Esophagus squamous epithelium (tissue), 5 donors: ENCODE measurements around the gene DLST. TPM values are rescaled to one million over a fixed set of nuclear protein-coding genes. Genes with fewer than 3 reads are reported as not detected.
A peak's percentile ranks its signal among the peaks of the same experiment; 100 is the strongest.

Experiments used
- DNase-seq: peaks from one replicate; lab custom pipeline; 2025; lab: John Stamatoyannopoulos, UW
- H3K27ac ChIP-seq, 4 donors: fragments of 200-600 bp; sonication (generic); one replicate each; pipeline ENCODE4 v1.5.1; 2016 to 2019; ENCODE audit warnings: mild to moderate bottlenecking in 1 of 4
- H3K27me3 ChIP-seq, 4 donors: fragments of 200-600 bp; sonication (generic); 1 replicate in 3 of 4; 2 replicates in 1 of 4; pipeline versions ENCODE4 v1.5.1 to v1.6.0; 2017 to 2021; ENCODE audit warnings: antibody characterized with exemption in 1 of 4
- H3K36me3 ChIP-seq, 3 donors: fragments of 200-600 bp; sonication (generic); one replicate each; pipeline ENCODE4 v1.5.1; 2016 to 2019
- H3K4me1 ChIP-seq, 3 donors: fragments of 200-600 bp; sonication (generic); one replicate each; pipeline ENCODE4 v1.5.1; 2017 to 2019
- H3K4me3 ChIP-seq, 4 donors: fragments of 200-600 bp; sonication (generic); 1 replicate in 3 of 4; 2 replicates in 1 of 4; pipeline ENCODE4 v1.5.1; 2016 to 2019; ENCODE audit warnings: mild to moderate bottlenecking in 2 of 4, moderate library complexity in 1 of 4
- H3K9me3 ChIP-seq, 3 donors: fragments of 200-600 bp; sonication (generic); one replicate each; pipeline ENCODE4 v1.5.1; 2016 to 2019
- CTCF ChIP-seq, 6 experiments: fragments of 450-650 bp in 4 of 6; fragments of 200-600 bp in 2 of 6; sonication (generic) in 2 of 6; IDR thresholded peaks; one replicate each; pipeline ENCODE4 v1.5.1; 2016 to 2019; ENCODE audit warnings: antibody characterized with exemption in 6 of 6, mild to moderate bottlenecking in 4 of 6, moderate library complexity in 4 of 6
- POLR2A ChIP-seq, 4 donors: fragments of 450-650 bp; IDR thresholded peaks; one replicate each; pipeline ENCODE4 v1.6.1; 2017; ENCODE audit warnings: antibody characterized with exemption in 4 of 4, mild to moderate bottlenecking in 4 of 4, moderate library complexity in 3 of 4
- WGBS, 2 donors: methylation state at CpG; one replicate each; pipeline ENCODE4 v1.1.5; 2018; 5-methylcytosine and 5-hydroxymethylcytosine counted together
- intact Hi-C: fragments of 100-400 bp; cut with DNase I; formaldehyde crosslinking; loops from one replicate; pipeline ENCODE4 v1.15.0; 2022
- total RNA-seq, 4 donors: library from RNA; depleted of rRNA; stranded (reverse); fragments of >200 nt; gene quantifications; one replicate each; pipeline ENCODE4 v1.1.0, GENCODE V29; 2016
- donor health status: DM: yes; HTN: yes; CAD: no.

Gene DLST
- total RNA-seq, 4 donors from 2014 or later = 54.9 to 87.0 (median 69.0) TPM

GRCh38 chr14:74902941-74903705 is 21.4 kb downstream of the DLST start:
- Histone ChIP-seq H3K9me3 (no peaks in the 10 kb centered on the region), H3K36me3 (peaks cover 40 to 92% (median 48%) of the 10 kb centered on the region in 3 donors), H3K27ac (no peak overlapping the region), H3K4me3 (no peak overlapping the region), H3K27me3 (no peaks in the 10 kb centered on the region), H3K4me1 (peaks cover 13 to 32% (median 22%) of the 10 kb centered on the region in 3 donors)
- 54 to 79% methylated on average over 2 to 6 of the region's 10 CpGs for WGBS, 2 donors
- intact Hi-C loops = no loop called here
- TF ChIP-seq CTCF (IDR thresholded peaks at IDR 0.05) (no peak), POLR2A (IDR thresholded peaks at IDR 0.05) (no peak)
- no peak for DNase-seq

- peaks cover 27 to 74% (median 34%) of the 10 kb centered on the region in 3 donors for H3K36me3 ChIP-seq
- H3K9me3 ChIP-seq = no peaks in the 10 kb centered on the region
- peaks cover 13 to 36% (median 22%) of the 10 kb centered on the region in 3 donors for H3K4me1 ChIP-seq
- intact Hi-C loops = no loop called here
- WGBS, 2 donors = 68 to 76% methylated on average over 5 to 6 of the region's 6 CpGs
- no peak overlapping the region for H3K4me3 ChIP-seq
- H3K27me3 ChIP-seq = no peaks in the 10 kb centered on the region
- no peak for DNase-seq
- no peak for TF ChIP-seq POLR2A (IDR thresholded peaks at IDR 0.05)
- TF ChIP-seq CTCF (IDR thresholded peaks at IDR 0.05) = no peak
- H3K27ac ChIP-seq = peak overlapping the region in 1 of 4 donors; percentile 42
Observed at GRCh38 chr14:74904635-74905503, 23.2 kb downstream of the DLST start.

GRCh38 chr14:74905595-74906142 is 24.0 kb downstream of the DLST start:
- no peak for DNase-seq
- H3K4me3 ChIP-seq = no peak overlapping the region
- H3K4me1 ChIP-seq = peaks cover 13 to 44% (median 24%) of the 10 kb centered on the region in 3 donors
- H3K36me3 ChIP-seq = peaks cover 24 to 66% (median 26%) of the 10 kb centered on the region in 3 donors
- no peaks in the 10 kb centered on the region for H3K27me3 ChIP-seq
- no peaks in the 10 kb centered on the region for H3K9me3 ChIP-seq
- intact Hi-C loops = no loop called here
- H3K27ac ChIP-seq = peak overlapping the region in 3 of 4 donors; percentile 18 to 44 (median 42)
- WGBS, 2 donors = 35 to 38% methylated on average over 7 to 10 of the region's 14 CpGs
- no peak for TF ChIP-seq POLR2A (IDR thresholded peaks at IDR 0.05)
- TF ChIP-seq CTCF (IDR thresholded peaks at IDR 0.05) = peak; percentile 86 to 94 (median 92)

- TF ChIP-seq CTCF (IDR thresholded peaks at IDR 0.05) (peak in 1 of 6 experiments; percentile 21), POLR2A (IDR thresholded peaks at IDR 0.05) (no peak)
- DNase-seq = no peak
- Histone ChIP-seq H3K27me3 (no peaks in the 10 kb centered on the region), H3K27ac (peak overlapping the region in 2 of 4 donors; percentile 9 to 14), H3K4me3 (no peak overlapping the region), H3K4me1 (peaks cover 13 to 58% (median 38%) of the 10 kb centered on the region in 3 donors), H3K36me3 (peaks cover 13 to 53% (median 13%) of the 10 kb centered on the region in 3 donors), H3K9me3 (no peaks in the 10 kb centered on the region)
- WGBS, 2 donors = 61 to 92% methylated on average over 3 to 9 of the region's 12 CpGs
- intact Hi-C loops = no loop called here
Observed at GRCh38 chr14:74906925-74907521, 25.3 kb downstream of the DLST start.
